Astrocyte (in vitro differentiated cells and primary cell): ENCODE results near the gene TSFM.

Experiments used
- CTCF ChIP-seq: IDR thresholded peaks from 2 replicates; pipeline ENCODE4 v1.5.1; 2011; ENCODE audit warnings: low read depth, mild to moderate bottlenecking, inconsistent platforms, low read length, moderate library complexity; ENCODE audit not compliant: insufficient read depth
- EZH2 ChIP-seq: IDR thresholded peaks from 2 replicates; pipeline ENCODE4 v1.6.1; 2012; ENCODE audit warnings: mild to moderate bottlenecking, low read length, inconsistent platforms; ENCODE audit not compliant: insufficient read depth

DNA sequence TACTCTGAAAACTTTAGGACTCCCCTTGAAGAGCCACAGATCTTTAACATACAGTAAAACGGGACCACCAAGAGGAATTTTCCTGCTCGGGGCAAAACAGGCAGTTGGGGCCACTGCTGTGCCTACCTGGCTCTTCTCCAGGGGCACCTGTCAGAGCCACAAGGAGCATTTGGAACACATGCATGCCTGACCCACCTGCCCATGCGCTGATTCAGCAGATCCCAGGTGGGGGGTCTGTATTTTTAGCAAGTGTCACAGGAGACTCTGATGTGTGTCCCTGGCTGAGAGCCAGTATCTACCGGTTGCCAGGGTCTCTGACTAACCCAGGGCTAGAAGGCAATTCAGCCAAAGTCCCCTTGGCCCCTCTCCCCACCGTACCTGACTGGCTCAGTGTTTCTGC lies 57.4 kb downstream of the TSFM start:
- no peak for TF ChIP-seq EZH2
- no peak for TF ChIP-seq CTCF
